Lower leg skin (tissue), 4 donors: ENCODE measurements around the gene TBKBP1. TPM values are rescaled to one million over a fixed set of nuclear protein-coding genes. Genes with fewer than 3 reads are reported as not detected.

Experiments
- DNase-seq, 2 donors: peaks; one replicate each; pipeline ENCODE4 v3.0.0-alpha.2; 2019; ENCODE audit warnings: low spot score in 2 of 2
- H3K4me3 ChIP-seq: fragments of 200-600 bp; sonication (generic); 2 replicates; pipeline ENCODE4 v1.5.1; 2017; ENCODE audit warnings: mild to moderate bottlenecking, low read depth; ENCODE audit not compliant: poor library complexity, severe bottlenecking
- POLR2A ChIP-seq, 2 donors: fragments of 450-650 bp; IDR thresholded peaks; one replicate each; pipeline ENCODE4 v1.6.1; 2016 to 2017; ENCODE audit warnings: antibody characterized with exemption in 2 of 2, mild to moderate bottlenecking in 1 of 2, moderate library complexity in 1 of 2
- WGBS, 2 donors: methylation state at CpG; one replicate each; pipeline ENCODE4 v1.1.5; 2018; 5-methylcytosine and 5-hydroxymethylcytosine counted together
- intact Hi-C: fragments of 100-400 bp; cut with DNase I; formaldehyde crosslinking; loops from one replicate; pipeline ENCODE4 v1.15.0; 2023; ENCODE audit warnings: low total_unique reads
- total RNA-seq, 4 donors: library from RNA; depleted of rRNA; stranded (reverse); fragments of >200 nt; gene quantifications; one replicate each; pipeline ENCODE4 v1.1.0, GENCODE V29; 2016
- TF ChIP-seq, protein P1 (sequence below), 3 donors: fragments of 450-650 bp; IDR thresholded peaks; one replicate each; pipeline ENCODE4 v1.5.1; 2016; ENCODE audit warnings: antibody characterized with exemption in 3 of 3, mild to moderate bottlenecking in 3 of 3, moderate library complexity in 2 of 3

The TBKBP1 gene
- total RNA-seq, 4 donors from 2014 or later: 7.1 to 14.7 (median 9.3) TPM

DNA sequence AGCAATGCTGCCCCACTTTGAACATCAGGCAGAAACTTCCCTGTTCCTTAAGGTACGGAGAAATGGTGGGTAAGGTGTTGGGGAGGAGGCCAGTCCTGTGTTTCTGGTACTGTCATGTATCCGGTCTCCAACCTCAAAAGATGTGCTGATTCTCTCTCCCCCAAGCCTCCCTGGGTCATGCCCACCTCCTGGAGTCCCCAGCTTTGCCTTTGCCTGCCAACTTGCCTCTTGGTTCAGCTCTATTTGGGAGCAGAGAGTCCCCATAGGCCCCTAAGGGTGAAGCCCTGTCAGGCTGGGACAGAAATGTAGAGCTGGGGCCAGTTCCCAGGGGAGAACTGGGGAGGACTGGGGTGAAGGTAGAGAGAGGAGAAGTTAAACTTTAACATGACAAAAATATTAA lies 37.4 kb downstream of the TBKBP1 start:
- intact Hi-C loops: no loop called here
- 85 to 86% methylated on average over 2 of the region's 2 CpGs for WGBS, 2 donors
- TF ChIP-seq POLR2A (IDR thresholded peaks at IDR 0.05): no peak
- TF ChIP-seq, protein P1, sequence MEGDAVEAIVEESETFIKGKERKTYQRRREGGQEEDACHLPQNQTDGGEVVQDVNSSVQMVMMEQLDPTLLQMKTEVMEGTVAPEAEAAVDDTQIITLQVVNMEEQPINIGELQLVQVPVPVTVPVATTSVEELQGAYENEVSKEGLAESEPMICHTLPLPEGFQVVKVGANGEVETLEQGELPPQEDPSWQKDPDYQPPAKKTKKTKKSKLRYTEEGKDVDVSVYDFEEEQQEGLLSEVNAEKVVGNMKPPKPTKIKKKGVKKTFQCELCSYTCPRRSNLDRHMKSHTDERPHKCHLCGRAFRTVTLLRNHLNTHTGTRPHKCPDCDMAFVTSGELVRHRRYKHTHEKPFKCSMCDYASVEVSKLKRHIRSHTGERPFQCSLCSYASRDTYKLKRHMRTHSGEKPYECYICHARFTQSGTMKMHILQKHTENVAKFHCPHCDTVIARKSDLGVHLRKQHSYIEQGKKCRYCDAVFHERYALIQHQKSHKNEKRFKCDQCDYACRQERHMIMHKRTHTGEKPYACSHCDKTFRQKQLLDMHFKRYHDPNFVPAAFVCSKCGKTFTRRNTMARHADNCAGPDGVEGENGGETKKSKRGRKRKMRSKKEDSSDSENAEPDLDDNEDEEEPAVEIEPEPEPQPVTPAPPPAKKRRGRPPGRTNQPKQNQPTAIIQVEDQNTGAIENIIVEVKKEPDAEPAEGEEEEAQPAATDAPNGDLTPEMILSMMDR (IDR thresholded peaks at IDR 0.05): no peak
- no peak overlapping the region for H3K4me3 ChIP-seq
- no peak for DNase-seq

DNA sequence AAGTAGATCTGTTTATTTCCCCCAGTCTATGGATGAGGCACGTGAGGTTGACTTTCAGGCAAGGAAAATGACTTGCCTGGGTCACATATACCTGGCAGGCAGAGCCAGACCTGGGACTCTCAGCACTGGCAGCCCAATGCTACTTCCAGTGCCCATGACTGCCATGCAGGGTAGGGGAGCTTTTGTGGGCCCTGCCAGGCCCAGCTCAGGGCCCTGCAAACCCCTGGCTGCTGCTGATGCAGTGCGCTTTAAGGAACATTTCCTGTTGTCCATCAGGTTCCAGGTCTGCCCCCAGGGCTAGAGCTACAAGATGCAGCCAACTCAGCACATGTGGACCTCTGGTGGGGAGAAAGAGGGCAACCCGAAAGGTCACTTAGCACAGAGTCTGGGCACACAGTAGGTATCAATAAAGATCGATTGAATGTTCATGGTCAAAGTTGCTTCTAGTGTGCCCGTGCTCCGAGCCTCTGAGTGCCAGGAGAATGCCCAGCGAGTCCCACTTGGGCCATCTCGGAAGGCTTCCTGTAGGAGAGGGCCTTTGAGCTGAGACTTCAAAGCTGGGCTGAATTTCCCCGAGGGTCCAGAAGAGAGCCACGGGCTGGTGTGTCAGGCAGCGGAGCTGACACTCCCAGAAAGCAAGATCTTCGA lies 38.6 kb downstream of the TBKBP1 start:
- DNase-seq: no peak
- no peak for TF ChIP-seq POLR2A (IDR thresholded peaks at IDR 0.05)
- TF ChIP-seq, protein P1 (IDR thresholded peaks at IDR 0.05): no peak
- intact Hi-C loops: no loop called here
- WGBS, 2 donors: 49 to 56% methylated on average over 12 of the region's 12 CpGs
- no peak overlapping the region for H3K4me3 ChIP-seq

DNA sequence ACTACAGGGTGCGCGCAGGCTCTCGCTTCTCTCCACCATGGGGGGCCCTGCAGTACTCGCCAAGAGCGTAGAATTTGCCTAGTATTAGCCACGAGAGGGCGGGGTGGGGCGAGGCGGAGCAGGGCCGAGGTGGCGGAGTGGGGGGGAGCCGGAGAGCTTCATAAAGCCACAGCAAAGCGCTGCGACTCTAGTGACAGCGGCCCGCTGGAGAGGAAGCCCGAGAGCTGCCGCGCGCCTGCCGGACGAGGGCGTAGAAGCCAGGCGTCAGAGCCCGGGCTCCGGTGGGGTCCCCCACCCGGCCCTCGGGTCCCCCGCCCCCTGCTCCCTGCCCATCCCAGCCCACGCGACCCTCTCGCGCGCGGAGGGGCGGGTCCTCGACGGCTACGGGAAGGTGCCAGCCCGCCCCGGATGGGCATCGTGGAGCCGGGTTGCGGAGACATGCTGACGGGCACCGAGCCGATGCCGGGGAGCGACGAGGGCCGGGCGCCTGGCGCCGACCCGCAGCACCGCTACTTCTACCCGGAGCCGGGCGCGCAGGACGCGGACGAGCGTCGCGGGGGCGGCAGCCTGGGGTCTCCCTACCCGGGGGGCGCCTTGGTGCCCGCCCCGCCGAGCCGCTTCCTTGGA lies 39.2 kb downstream of the TBKBP1 start, which contains the start of gene TBX21:
TBX21 (plus strand) TSS at position 190 of the 627 bp plus-strand sequence; CDS start at position 409, 219 bp downstream.
- TF ChIP-seq, protein P1 (IDR thresholded peaks at IDR 0.05): no peak
- no peak for TF ChIP-seq POLR2A (IDR thresholded peaks at IDR 0.05)
- no peak within 1 kb of the TSS for H3K4me3 ChIP-seq
- intact Hi-C loops: no loop called here
- 5 to 7% methylated on average over 6 to 11 of the region's 73 CpGs for WGBS, 2 donors
- DNase-seq: peak; percentile 26 to 90

DNA sequence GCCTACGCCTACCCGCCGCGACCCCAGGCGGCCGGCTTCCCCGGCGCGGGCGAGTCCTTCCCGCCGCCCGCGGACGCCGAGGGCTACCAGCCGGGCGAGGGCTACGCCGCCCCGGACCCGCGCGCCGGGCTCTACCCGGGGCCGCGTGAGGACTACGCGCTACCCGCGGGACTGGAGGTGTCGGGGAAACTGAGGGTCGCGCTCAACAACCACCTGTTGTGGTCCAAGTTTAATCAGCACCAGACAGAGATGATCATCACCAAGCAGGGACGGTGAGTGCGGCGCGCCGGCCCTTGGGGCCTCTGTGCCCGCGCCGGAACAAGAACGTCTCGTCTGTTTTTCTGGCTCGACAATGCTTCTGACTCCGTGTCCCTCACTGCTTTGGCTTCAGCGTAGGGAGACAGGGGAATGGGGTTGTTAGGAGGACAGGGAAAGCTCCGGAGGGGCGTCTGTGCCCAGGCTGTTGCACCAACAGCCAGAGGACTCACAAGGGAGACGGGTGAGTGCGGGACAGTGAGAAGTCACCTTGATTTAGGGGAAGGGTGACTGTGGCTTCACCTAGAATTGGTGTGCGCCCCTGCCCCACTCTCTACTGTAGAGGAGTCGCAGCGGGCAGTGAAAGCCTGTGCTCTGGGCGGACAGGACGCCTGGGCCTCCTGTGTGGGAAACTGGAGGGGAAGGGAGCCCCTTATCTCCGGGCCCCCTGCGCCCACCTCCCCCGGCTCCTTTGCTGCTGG lies 39.9 kb downstream of the TBKBP1 start:
- no peak for TF ChIP-seq POLR2A (IDR thresholded peaks at IDR 0.05)
- TF ChIP-seq, protein P1 (IDR thresholded peaks at IDR 0.05): no peak
- DNase-seq: peak in 1 of 2 donors; percentile 78
- intact Hi-C loops: no loop called here
- 10 to 13% methylated on average over 44 to 56 of the region's 60 CpGs for WGBS, 2 donors
- no peak overlapping the region for H3K4me3 ChIP-seq

DNA sequence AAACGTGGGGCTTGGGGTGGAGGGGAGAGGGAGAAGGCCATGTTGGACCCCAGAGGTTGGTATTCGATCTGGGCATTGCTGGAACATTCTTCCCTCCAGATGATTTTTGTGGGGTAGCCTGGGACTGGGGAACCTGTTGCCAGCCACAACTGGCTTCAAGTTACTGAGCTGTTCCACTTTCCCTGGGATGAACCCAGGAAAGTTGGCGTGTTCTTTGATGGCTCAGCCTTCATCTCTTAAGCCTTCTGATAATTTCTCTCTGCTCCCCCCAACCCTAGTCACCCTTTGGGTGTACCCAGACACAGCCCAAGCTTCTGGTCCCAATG lies 41.1 kb downstream of the TBKBP1 start:
- no peak overlapping the region for H3K4me3 ChIP-seq
- TF ChIP-seq, protein P1 (IDR thresholded peaks at IDR 0.05): no peak
- no peak for DNase-seq
- intact Hi-C loops: no loop called here
- WGBS, 2 donors: 84 to 86% methylated on average over 3 of the region's 3 CpGs
